H1 (cell line): Measurements from ENCODE around the gene NPIPB6. TPM values are rescaled to one million over a fixed set of nuclear protein-coding genes. Genes with fewer than 3 reads are reported as not detected.

ENCODE experiments used
- CBX5 ChIP-seq: fragments of 300-800, 300-1000 bp; sonication (generic); IDR thresholded peaks from 2 replicates; pipeline ENCODE4 v1.7.1; 2016; ENCODE audit warnings: antibody characterized with exemption, low read length, low read depth
- CREB1 ChIP-seq: IDR thresholded peaks from 2 replicates; pipeline ENCODE4 v1.6.1; 2012; ENCODE audit warnings: inconsistent platforms
- KDM1A ChIP-seq: fragments of 200-600, 300-600 bp; sonication (generic); IDR thresholded peaks from 2 replicates; pipeline ENCODE4 v1.7.1; 2016; ENCODE audit warnings: mild to moderate bottlenecking, low read length, borderline replicate concordance
- MAFK ChIP-seq: IDR thresholded peaks from 2 replicates; pipeline ENCODE4 v1.6.1; 2012; ENCODE audit warnings: low read depth, mild to moderate bottlenecking, improper control_type of control experiment, low read length
- polyA plus RNA-seq, 7 experiments: library from polyadenylated mRNA; depleted of rRNA in 3 of 7; stranded (reverse) in 5 of 7; unstranded in 2 of 7; fragments of >200 nt in 5 of 7; fragments of 200-250 nt in 2 of 7; gene quantifications; 1 replicate in 5 of 7; 2 replicates in 1 of 7; 4 replicates in 1 of 7; pipeline versions ENCODE4 v1.2.1 to v1.2.3, GENCODE V29; 2011 to 2013; ENCODE audit warnings: missing spikeins in 2 of 7, mixed read lengths in 2 of 7
- total RNA-seq: library from RNA; stranded (reverse); fragmentation: NEBNext Ultra II Directional; extraction: Animal tissue kit (Norgen Biotek cat#: 25700); gene quantifications from 2 replicates; pipeline ENCODE4 v1.2.1, GENCODE V29; 2021
- TF ChIP-seq, protein P1 (sequence below): IDR thresholded peaks from 2 replicates; pipeline ENCODE4 v1.6.1; 2012; ENCODE audit warnings: inconsistent platforms
- TF ChIP-seq, protein P2 (sequence below): IDR thresholded peaks from 2 replicates; pipeline ENCODE4 v1.6.1; 2011; ENCODE audit warnings: low read depth, mild to moderate bottlenecking, low read length; ENCODE audit not compliant: insufficient read depth

Gene NPIPB6
- total and polyA plus RNA-seq, 2 of the 8 experiments (the other 6 are each of a cell fraction or from before 2014, with no cell fraction given), result 0.83 to 1.9 TPM

DNA sequence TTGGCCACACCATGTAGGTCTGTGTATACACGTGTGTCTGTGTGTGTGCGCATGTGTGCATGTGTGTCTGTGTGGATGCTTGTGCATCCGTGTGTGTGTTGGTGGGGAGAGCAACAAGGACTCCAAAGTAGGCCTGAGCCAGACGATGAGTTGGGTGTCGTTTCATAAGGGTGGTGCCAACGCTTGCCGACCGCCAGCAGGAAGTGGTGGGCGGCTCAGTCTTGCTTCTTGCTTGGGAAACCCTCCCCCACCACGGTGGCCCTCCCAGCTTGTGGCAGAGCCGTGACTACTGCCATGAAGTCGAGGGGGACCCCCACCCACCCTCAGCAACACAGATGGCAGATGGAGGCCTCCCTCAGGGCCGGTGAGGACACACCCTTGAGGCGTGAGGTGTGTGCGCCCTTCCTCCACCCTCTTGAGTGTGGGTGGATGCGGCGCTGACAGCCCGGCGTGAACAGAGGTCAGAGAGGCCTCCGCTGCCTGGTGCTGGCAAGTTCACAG is 53.4 kb downstream of the NPIPB6 start (continued):
- TF ChIP-seq MAFK, result no peak
- no peak for TF ChIP-seq CREB1
- TF ChIP-seq, protein P1, sequence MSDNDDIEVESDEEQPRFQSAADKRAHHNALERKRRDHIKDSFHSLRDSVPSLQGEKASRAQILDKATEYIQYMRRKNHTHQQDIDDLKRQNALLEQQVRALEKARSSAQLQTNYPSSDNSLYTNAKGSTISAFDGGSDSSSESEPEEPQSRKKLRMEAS, result no peak
- no peak for TF ChIP-seq KDM1A
- TF ChIP-seq, protein P2, sequence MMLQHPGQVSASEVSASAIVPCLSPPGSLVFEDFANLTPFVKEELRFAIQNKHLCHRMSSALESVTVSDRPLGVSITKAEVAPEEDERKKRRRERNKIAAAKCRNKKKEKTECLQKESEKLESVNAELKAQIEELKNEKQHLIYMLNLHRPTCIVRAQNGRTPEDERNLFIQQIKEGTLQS, result no peak
- no peak for TF ChIP-seq CBX5
